ENCODE measurements around the gene UCN.

UCN gene

GRCh38 chr2:27261241-27261925, 46.9 kb downstream of the UCN start:
- no peak for DNase-seq (ENCODE audit: low read depth in 2 of 2)

- DNase-seq (ENCODE audit: low read depth in 2 of 2) = no peak
Measured at GRCh38 chr2:27258051-27258450, 50.2 kb downstream of the UCN start.

Measured in stimulated activated CD8-positive, alpha-beta memory T cell treated with anti-CD3 and anti-CD28 coated beads, Interleukin-2, amount 100 ng/mL, for 48 hours (primary cell).